Neural progenitor cell (in vitro differentiated cells): ENCODE data around the gene EDC3. TPM values are rescaled to one million over a fixed set of nuclear protein-coding genes. Genes with fewer than 3 reads are reported as not detected.

Source experiments
- DNase-seq: peaks from one replicate; pipeline ENCODE4 v3.0.0-alpha.2; 2016; ENCODE audit warnings: low spot score
- H2AFZ ChIP-seq: fragments of 200-600 bp; sonication (generic); replicated peaks from 2 replicates; pipeline ENCODE4 v1.6.1; 2016; ENCODE audit warnings: antibody characterized with exemption
- H3F3A ChIP-seq: fragments of 200-600 bp; sonication (generic); 2 replicates; pipeline ENCODE4 v1.6.1; 2016; ENCODE audit warnings: antibody characterized with exemption, low read depth
- H3K27ac ChIP-seq: fragments of 200-600 bp; sonication (generic); 2 replicates; pipeline ENCODE4 v1.5.1; 2016; ENCODE audit warnings: mild to moderate bottlenecking
- H3K27me3 ChIP-seq: fragments of 200-600 bp; sonication (generic); 2 replicates; pipeline ENCODE4 v1.6.1; 2016; ENCODE audit warnings: mild to moderate bottlenecking, moderate library complexity
- H3K36me3 ChIP-seq: fragments of 200-600 bp; sonication (generic); 2 replicates; pipeline ENCODE4 v1.5.1; 2016
- H3K4me1 ChIP-seq: fragments of 200-600 bp; sonication (generic); 2 replicates; pipeline ENCODE4 v1.6.1; 2016; ENCODE audit warnings: mixed run types
- H3K4me2 ChIP-seq: fragments of 200-600 bp; sonication (generic); 2 replicates; pipeline ENCODE4 v1.6.1; 2016
- H3K4me3 ChIP-seq: fragments of 200-600 bp; sonication (generic); 2 replicates; pipeline ENCODE4 v1.5.1; 2016
- H3K79me2 ChIP-seq: fragments of 200-600 bp; sonication (generic); 2 replicates; pipeline ENCODE4 v1.6.1; 2016; ENCODE audit warnings: low read depth
- H3K9ac ChIP-seq: fragments of 200-600 bp; sonication (generic); 2 replicates; pipeline ENCODE4 v1.6.1; 2016
- H3K9me3 ChIP-seq: fragments of 200-600 bp; sonication (generic); 2 replicates; pipeline ENCODE4 v1.5.1; 2016; ENCODE audit warnings: low read depth
- H4K20me1 ChIP-seq: fragments of 200-600 bp; sonication (generic); 2 replicates; pipeline ENCODE4 v1.6.1; 2016; ENCODE audit warnings: low read depth
- H3K27ac Mint-ChIP-seq: 3 replicates; pipeline ENCODE4 v1.8.0; 2021; ENCODE audit warnings: mixed read lengths
- H3K27me3 Mint-ChIP-seq: 2 replicates; pipeline ENCODE4 v1.8.0; 2022; ENCODE audit warnings: low read depth, mild to moderate bottlenecking, inconsistent platforms, moderate library complexity, mixed read lengths; ENCODE audit not compliant: insufficient read depth
- H3K36me3 Mint-ChIP-seq: 3 replicates; pipeline ENCODE4 v1.8.0; 2021; ENCODE audit warnings: mixed read lengths
- H3K4me1 Mint-ChIP-seq: 3 replicates; pipeline ENCODE4 v1.8.0; 2021; ENCODE audit warnings: mixed read lengths
- H3K4me3 Mint-ChIP-seq: 3 replicates; pipeline ENCODE4 v1.8.0; 2021; ENCODE audit warnings: mild to moderate bottlenecking, moderate library complexity, mixed read lengths
- H3K9me3 Mint-ChIP-seq: 3 replicates; pipeline ENCODE4 v1.8.0; 2020; ENCODE audit warnings: mixed read lengths
- CTCF ChIP-seq: fragments of 200-600 bp; sonication (generic); IDR thresholded peaks from 2 replicates; pipeline ENCODE4 v1.5.1; 2017; ENCODE audit warnings: antibody characterized with exemption, mild to moderate bottlenecking
- EZH2 ChIP-seq: fragments of 200-600 bp; sonication (generic); IDR thresholded peaks from 2 replicates; pipeline ENCODE4 v1.6.1; 2017; ENCODE audit warnings: antibody characterized with exemption, mild to moderate bottlenecking, moderate library complexity
- EZH2phosphoT487 ChIP-seq: fragments of 200-600 bp; sonication (generic); IDR thresholded peaks from 2 replicates; pipeline ENCODE4 v1.6.1; 2017; ENCODE audit warnings: antibody characterized with exemption
- total RNA-seq: library from RNA; depleted of rRNA; stranded (reverse); fragments of >200 nt; gene quantifications from 2 replicates; pipeline ENCODE4 v1.2.3, GENCODE V29; 2015; ENCODE audit warnings: low replicate concordance

Gene EDC3
- total RNA-seq, 1 donor from 2014 or later, result 24.4 TPM

DNA sequence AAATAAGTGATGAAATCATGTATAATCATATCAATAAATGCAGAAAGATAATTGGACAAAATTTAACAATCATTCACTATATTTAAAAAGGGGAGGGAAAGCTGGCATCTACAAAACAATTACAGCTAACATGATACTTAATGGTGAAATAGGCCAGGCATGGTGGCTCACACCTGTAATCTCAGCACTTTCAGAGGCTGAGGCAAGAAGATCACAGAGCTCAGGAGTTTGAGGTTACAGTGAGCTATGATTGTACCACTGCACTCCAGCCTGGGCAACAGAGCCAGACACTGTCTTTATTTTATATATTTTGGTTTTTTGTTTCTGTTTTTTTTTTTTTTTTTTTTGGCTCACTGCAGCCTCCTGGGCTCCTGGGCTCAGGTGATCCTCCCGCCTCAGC lies 12.1 kb downstream of the EDC3 start:
- Histone ChIP-seq H3F3A (peaks cover 4% of the 10 kb centered on the region), H3K9ac (no peak overlapping the region), H3K4me1 (no peaks in the 10 kb centered on the region), H3K79me2 (peaks cover 100% of the 10 kb centered on the region), H3K9me3 (no peaks in the 10 kb centered on the region), H3K36me3 (no peaks in the 10 kb centered on the region), H3K4me2 (no peak overlapping the region), H3K27me3 (no peaks in the 10 kb centered on the region), H3K27ac (no peak overlapping the region), H3K4me3 (no peak overlapping the region), H2AFZ (no peak overlapping the region), H4K20me1 (peaks cover 29% of the 10 kb centered on the region)
- Mint-ChIP-seq H3K27me3 (no peaks in the 10 kb centered on the region), H3K4me1 (no peaks in the 10 kb centered on the region), H3K36me3 (peaks cover 20% of the 10 kb centered on the region), H3K9me3 (peaks cover 3% of the 10 kb centered on the region), H3K4me3 (no peak overlapping the region), H3K27ac (no peak overlapping the region)
- DNase-seq, result no peak
- TF ChIP-seq EZH2phosphoT487 (no peak), CTCF (no peak), EZH2 (no peak)

- Mint-ChIP-seq H3K4me3 (no peak overlapping the region), H3K4me1 (no peaks in the 10 kb centered on the region), H3K27me3 (no peaks in the 10 kb centered on the region), H3K9me3 (peaks cover 3% of the 10 kb centered on the region), H3K36me3 (peaks cover 20% of the 10 kb centered on the region), H3K27ac (no peak overlapping the region)
- H3K36me3 ChIP-seq, result no peaks in the 10 kb centered on the region
- no peak for TF ChIP-seq EZH2phosphoT487
- no peak for TF ChIP-seq CTCF
- TF ChIP-seq EZH2, result no peak
- H4K20me1 ChIP-seq, result peaks cover 29% of the 10 kb centered on the region
- DNase-seq, result no peak
- H3K27ac ChIP-seq, result no peak overlapping the region
- no peak overlapping the region for H3K4me3 ChIP-seq
- peaks cover 100% of the 10 kb centered on the region for H3K79me2 ChIP-seq
- H2AFZ ChIP-seq, result no peak overlapping the region
- H3K4me2 ChIP-seq, result no peak overlapping the region
- no peaks in the 10 kb centered on the region for H3K4me1 ChIP-seq
- H3K27me3 ChIP-seq, result no peaks in the 10 kb centered on the region
- peaks cover 4% of the 10 kb centered on the region for H3F3A ChIP-seq
- H3K9ac ChIP-seq, result no peak overlapping the region
- H3K9me3 ChIP-seq, result no peaks in the 10 kb centered on the region
These were observed 12.9 kb downstream of the EDC3 start for GRCh38 chr15:74682954-74683353.

DNA sequence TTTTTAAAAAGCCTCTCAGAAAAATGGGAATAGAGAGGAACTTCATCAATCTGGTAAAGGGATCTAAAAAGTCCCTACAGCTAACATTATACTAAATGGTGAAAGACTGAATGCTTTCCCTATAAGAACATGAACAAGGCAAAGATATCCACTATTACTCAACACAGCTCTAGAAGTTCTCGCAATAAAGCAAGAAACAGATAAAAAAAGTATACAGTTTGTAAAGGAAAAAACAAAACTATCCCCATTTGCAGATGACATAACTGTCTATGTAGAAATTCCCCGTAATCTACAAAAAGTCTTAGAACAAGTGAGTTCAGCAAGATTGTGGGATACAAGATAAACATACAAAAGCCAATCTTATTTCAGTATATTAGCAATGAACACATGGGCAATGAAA lies 15.4 kb downstream of the EDC3 start:
- Histone ChIP-seq H3K4me1 (no peaks in the 10 kb centered on the region), H3K9ac (no peak overlapping the region), H3K79me2 (peaks cover 99% of the 10 kb centered on the region), H3K9me3 (no peaks in the 10 kb centered on the region), H3K36me3 (no peaks in the 10 kb centered on the region), H3K27ac (no peak overlapping the region), H4K20me1 (peaks cover 42% of the 10 kb centered on the region), H3K4me2 (no peak overlapping the region), H3K27me3 (no peaks in the 10 kb centered on the region), H3K4me3 (no peak overlapping the region), H3F3A (peaks cover 4% of the 10 kb centered on the region), H2AFZ (no peak overlapping the region)
- H3K36me3 Mint-ChIP-seq, result peaks cover 17% of the 10 kb centered on the region
- H3K27ac Mint-ChIP-seq, result no peak overlapping the region
- H3K4me3 Mint-ChIP-seq, result no peak overlapping the region
- H3K9me3 Mint-ChIP-seq, result peaks cover 3% of the 10 kb centered on the region
- DNase-seq, result no peak
- no peaks in the 10 kb centered on the region for H3K4me1 Mint-ChIP-seq
- TF ChIP-seq EZH2 (no peak), CTCF (no peak), EZH2phosphoT487 (no peak)
- H3K27me3 Mint-ChIP-seq, result no peaks in the 10 kb centered on the region
